Lower leg skin (tissue), 4 donors: Measurements from ENCODE around the gene UNC79. TPM values are rescaled to one million over a fixed set of nuclear protein-coding genes. Genes with fewer than 3 reads are reported as not detected.

Source experiments
- DNase-seq, 2 donors: peaks; one replicate each; pipeline ENCODE4 v3.0.0-alpha.2; 2019; ENCODE audit warnings: low spot score in 2 of 2
- H3K4me3 ChIP-seq: fragments of 200-600 bp; sonication (generic); 2 replicates; pipeline ENCODE4 v1.5.1; 2017; ENCODE audit warnings: mild to moderate bottlenecking, low read depth; ENCODE audit not compliant: poor library complexity, severe bottlenecking
- POLR2A ChIP-seq, 2 donors: fragments of 450-650 bp; IDR thresholded peaks; one replicate each; pipeline ENCODE4 v1.6.1; 2016 to 2017; ENCODE audit warnings: antibody characterized with exemption in 2 of 2, mild to moderate bottlenecking in 1 of 2, moderate library complexity in 1 of 2
- WGBS, 2 donors: methylation state at CpG; one replicate each; pipeline ENCODE4 v1.1.5; 2018; 5-methylcytosine and 5-hydroxymethylcytosine counted together
- intact Hi-C: fragments of 100-400 bp; cut with DNase I; formaldehyde crosslinking; loops from one replicate; pipeline ENCODE4 v1.15.0; 2023; ENCODE audit warnings: low total_unique reads
- total RNA-seq, 4 donors: library from RNA; depleted of rRNA; stranded (reverse); fragments of >200 nt; gene quantifications; one replicate each; pipeline ENCODE4 v1.1.0, GENCODE V29; 2016
- TF ChIP-seq, protein P1 (sequence below), 3 donors: fragments of 450-650 bp; IDR thresholded peaks; one replicate each; pipeline ENCODE4 v1.5.1; 2016; ENCODE audit warnings: antibody characterized with exemption in 3 of 3, mild to moderate bottlenecking in 3 of 3, moderate library complexity in 2 of 3

UNC79 gene
- total RNA-seq, 4 donors from 2014 or later, result 0.06 to 0.27 TPM; not detected in 2

DNA sequence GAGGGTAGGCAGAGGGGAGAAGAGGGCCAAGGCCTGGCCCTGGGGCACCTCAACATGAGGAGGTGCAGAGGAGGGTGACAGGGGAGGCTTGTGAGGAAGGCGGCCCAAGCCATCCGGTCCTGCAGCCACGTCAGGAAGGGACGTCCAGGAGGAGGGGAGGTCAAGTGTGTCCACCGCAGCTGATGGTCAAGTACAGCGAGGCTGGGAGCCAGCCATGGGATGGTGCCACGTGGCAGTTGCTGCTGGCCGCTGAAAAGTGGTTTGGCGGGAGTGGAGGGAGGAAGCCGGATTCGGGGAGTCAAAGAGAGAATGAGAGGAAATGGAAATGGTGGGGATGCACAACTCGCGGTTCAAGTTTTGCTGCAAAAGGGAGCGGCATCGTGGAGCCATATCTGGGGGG lies 316.4 kb downstream of the UNC79 start:
- no peak for TF ChIP-seq POLR2A (IDR thresholded peaks at IDR 0.05)
- TF ChIP-seq, protein P1, sequence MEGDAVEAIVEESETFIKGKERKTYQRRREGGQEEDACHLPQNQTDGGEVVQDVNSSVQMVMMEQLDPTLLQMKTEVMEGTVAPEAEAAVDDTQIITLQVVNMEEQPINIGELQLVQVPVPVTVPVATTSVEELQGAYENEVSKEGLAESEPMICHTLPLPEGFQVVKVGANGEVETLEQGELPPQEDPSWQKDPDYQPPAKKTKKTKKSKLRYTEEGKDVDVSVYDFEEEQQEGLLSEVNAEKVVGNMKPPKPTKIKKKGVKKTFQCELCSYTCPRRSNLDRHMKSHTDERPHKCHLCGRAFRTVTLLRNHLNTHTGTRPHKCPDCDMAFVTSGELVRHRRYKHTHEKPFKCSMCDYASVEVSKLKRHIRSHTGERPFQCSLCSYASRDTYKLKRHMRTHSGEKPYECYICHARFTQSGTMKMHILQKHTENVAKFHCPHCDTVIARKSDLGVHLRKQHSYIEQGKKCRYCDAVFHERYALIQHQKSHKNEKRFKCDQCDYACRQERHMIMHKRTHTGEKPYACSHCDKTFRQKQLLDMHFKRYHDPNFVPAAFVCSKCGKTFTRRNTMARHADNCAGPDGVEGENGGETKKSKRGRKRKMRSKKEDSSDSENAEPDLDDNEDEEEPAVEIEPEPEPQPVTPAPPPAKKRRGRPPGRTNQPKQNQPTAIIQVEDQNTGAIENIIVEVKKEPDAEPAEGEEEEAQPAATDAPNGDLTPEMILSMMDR (IDR thresholded peaks at IDR 0.05), result no peak
- 78 to 83% methylated on average over 15 of the region's 15 CpGs for WGBS, 2 donors
- intact Hi-C loops, result no loop called here

DNA sequence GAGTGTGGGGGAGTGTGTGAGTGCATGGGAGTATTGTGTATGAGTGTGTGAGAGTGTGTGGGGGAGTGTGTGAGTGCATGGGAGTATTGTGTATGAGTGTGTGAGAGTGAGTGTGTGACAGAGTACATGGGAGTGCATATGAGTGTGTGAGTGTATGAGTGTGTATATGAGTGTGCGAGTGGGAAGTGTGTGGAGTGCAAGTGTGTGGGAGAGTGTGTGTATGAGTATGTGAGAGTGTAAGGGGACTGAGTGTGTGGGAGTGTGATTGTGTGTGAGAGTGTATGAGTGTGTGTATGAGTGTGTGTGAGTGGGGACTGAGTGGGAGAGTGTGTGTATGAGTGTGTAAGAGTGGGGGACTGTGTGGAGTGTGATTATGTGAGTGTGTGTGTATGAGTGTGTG lies 316.8 kb downstream of the UNC79 start:
- no peak for DNase-seq
- H3K4me3 ChIP-seq, result no peak overlapping the region
- intact Hi-C loops, result no loop called here
- WGBS, 2 donors, result 91 to 100% methylated on average over 1 of the region's 1 CpG
- no peak for TF ChIP-seq POLR2A (IDR thresholded peaks at IDR 0.05)
- TF ChIP-seq, protein P1 (IDR thresholded peaks at IDR 0.05), result no peak

More for the DNA sequence above, 316.4 kb downstream of the UNC79 start:
- DNase-seq, result no peak
- no peak overlapping the region for H3K4me3 ChIP-seq

DNA sequence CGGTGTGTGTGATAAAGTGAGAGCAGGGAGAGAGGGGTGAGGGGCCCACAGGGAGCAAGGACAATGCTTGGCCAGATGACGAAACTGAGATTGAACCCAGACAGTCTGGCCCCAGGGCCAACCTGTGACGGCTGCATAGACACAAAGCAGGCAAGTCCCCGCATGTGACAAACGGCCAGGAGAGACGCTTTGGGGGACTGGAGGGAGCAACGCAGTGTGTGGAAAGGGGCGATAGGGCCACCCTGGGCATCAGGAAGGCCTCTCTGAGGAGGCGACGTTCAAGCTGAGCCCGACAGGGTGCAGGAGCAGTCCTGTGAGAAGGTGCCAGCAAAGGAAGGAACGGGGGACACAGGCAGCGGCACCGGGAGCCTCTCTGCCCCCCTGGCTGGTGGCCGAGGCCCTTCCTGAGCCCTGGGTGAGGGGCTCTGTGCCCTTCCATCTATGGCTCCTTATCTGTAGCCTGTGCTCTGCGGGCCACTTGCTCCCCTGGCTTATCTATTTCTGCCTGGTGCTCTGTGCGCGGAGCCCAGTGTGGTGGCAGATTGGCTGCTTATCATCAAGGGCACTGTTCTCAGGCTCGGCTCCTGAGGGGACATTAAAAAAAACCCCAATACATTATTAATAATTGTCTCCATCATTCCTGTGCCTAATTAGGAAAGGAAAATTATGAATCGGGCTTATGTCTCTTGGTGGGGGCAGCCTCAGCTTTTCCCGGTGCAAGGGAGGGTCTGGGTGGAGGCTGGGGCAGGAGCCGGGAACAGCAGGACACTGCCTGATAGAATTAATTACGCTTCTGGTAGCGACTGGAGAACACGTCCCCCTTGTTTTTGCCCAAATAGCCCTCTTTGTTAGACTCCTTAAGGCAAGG lies 317.7 kb downstream of the UNC79 start:
- WGBS, 2 donors, result 70 to 79% methylated on average over 23 to 25 of the region's 25 CpGs
- no peak for DNase-seq
- H3K4me3 ChIP-seq, result no peak overlapping the region
- TF ChIP-seq, protein P1 (IDR thresholded peaks at IDR 0.05), result no peak
- no peak for TF ChIP-seq POLR2A (IDR thresholded peaks at IDR 0.05)
- intact Hi-C loops, result no loop called here

DNA sequence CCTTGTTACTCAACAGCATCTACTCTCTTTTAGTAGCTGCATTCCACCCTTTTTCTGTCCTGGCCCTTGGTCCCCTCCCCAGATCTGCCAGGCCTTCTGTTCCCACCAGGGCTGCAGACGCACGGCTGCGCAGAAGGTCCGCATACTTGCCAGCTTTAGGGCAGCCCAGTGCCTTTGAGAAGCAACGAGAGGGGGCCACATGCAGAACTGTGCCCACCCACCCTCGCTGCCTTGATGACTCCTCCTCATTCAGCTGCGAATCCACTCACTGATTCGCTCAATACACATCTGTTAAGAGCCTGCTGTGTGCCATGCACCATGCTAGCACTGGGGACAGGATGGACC lies 318.3 kb downstream of the UNC79 start:
- no peak for DNase-seq
- H3K4me3 ChIP-seq, result no peak overlapping the region
- 94 to 96% methylated on average over 8 of the region's 8 CpGs for WGBS, 2 donors
- TF ChIP-seq, protein P1 (IDR thresholded peaks at IDR 0.05), result no peak
- no peak for TF ChIP-seq POLR2A (IDR thresholded peaks at IDR 0.05)
- intact Hi-C loops, result no loop called here

DNA sequence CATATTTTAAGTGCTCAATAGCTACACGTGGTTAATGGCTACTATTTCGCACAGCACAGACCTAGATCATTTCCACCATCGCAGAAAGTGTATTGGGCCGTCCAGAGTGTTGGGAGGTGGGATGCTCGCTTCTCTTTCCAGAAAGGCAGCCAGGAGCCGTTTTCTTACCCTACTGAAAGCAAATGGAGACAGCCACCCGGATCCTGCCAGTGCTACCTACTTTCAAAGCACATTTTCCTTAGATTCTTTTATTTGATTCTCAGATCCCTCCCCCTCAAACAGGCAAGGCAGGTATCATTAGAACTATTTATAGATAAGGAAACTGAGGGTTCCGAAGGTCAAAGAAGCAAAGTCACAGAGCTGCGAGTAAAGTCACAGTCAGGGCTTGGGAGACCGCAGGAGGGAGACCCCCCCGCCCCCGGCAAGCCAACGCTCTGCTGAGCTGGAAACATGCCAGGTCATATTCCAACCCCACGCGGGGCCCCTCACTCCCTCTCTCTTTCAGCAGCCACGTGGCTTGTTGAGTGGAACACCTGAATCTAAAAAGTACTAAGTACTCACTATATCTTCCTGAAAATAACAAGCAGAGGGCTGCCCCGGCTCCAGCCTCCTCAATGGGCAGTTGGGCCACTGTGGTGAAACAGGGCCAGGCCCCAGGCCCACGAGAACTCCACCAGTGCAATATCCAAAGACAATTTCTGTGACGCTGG lies 321.4 kb downstream of the UNC79 start:
- H3K4me3 ChIP-seq, result no peak overlapping the region
- 62 to 66% methylated on average over 19 of the region's 19 CpGs for WGBS, 2 donors
- TF ChIP-seq, protein P1 (IDR thresholded peaks at IDR 0.05), result no peak
- no peak for TF ChIP-seq POLR2A (IDR thresholded peaks at IDR 0.05)
- intact Hi-C loops, result no loop called here
- DNase-seq, result no peak
